GM12874 (cell line): ENCODE measurements around the gene GSK3B.

Source experiments
- CTCF ChIP-seq: IDR thresholded peaks from 2 replicates; pipeline ENCODE4 v1.5.1; 2011; ENCODE audit warnings: low read depth, mild to moderate bottlenecking, control low read depth, low read length, moderate library complexity; ENCODE audit not compliant: insufficient read depth

Gene GSK3B

GRCh38 chr3:119862616-119863015 is 231.6 kb downstream of the GSK3B start:
- no peak for TF ChIP-seq CTCF

GRCh38 chr3:119861681-119862080 is 232.6 kb downstream of the GSK3B start:
- no peak for TF ChIP-seq CTCF

GRCh38 chr3:119859728-119860127 is 234.5 kb downstream of the GSK3B start:
- no peak for TF ChIP-seq CTCF

GRCh38 chr3:119858957-119859356 is 235.3 kb downstream of the GSK3B start:
- no peak for TF ChIP-seq CTCF

GRCh38 chr3:119856695-119857094 is 237.6 kb downstream of the GSK3B start:
- TF ChIP-seq CTCF, result no peak

GRCh38 chr3:119849126-119849525 is 245.1 kb downstream of the GSK3B start:
- no peak for TF ChIP-seq CTCF

- no peak for TF ChIP-seq CTCF
Measured at GRCh38 chr3:119841808-119842471, 252.3 kb downstream of the GSK3B start.
